GM19099 (cell line): ENCODE data around the gene VWA5A.

ENCODE experiments used
- POLR2A ChIP-seq: IDR thresholded peaks from 3 replicates; pipeline ENCODE4 v1.6.1; 2011; ENCODE audit warnings: low read depth; ENCODE audit not compliant: insufficient read length; ENCODE audit errors: extremely low read depth

VWA5A gene

GRCh38 chr11:124114942-124115781, at the start of gene VWA5A:
Gene VWA5A, plus strand, starts transcription at chr11:124115450. Its CDS starts 2,062 bp downstream, at chr11:124117512.
- peak; percentile 37 for TF ChIP-seq POLR2A

- no peak for TF ChIP-seq POLR2A
Observed at GRCh38 chr11:124068601-124069110, 46.6 kb upstream of the VWA5A start.

GRCh38 chr11:124069429-124070401, 45.5 kb upstream of the VWA5A start:
- no peak for TF ChIP-seq POLR2A

- no peak for TF ChIP-seq POLR2A
Observed at GRCh38 chr11:124070915-124071622, 44.2 kb upstream of the VWA5A start.

GRCh38 chr11:124071623-124071948, 43.7 kb upstream of the VWA5A start:
- no peak for TF ChIP-seq POLR2A

GRCh38 chr11:124072147-124072546, 43.1 kb upstream of the VWA5A start:
- no peak for TF ChIP-seq POLR2A

GRCh38 chr11:124074554-124074953, 40.7 kb upstream of the VWA5A start:
- TF ChIP-seq POLR2A = no peak

- TF ChIP-seq POLR2A = no peak
Observed at GRCh38 chr11:124075492-124075840, 39.8 kb upstream of the VWA5A start.

- no peak for TF ChIP-seq POLR2A
Observed at GRCh38 chr11:124075841-124076651, 39.2 kb upstream of the VWA5A start.

GRCh38 chr11:124077266-124077665, 38.0 kb upstream of the VWA5A start:
- no peak for TF ChIP-seq POLR2A

- no peak for TF ChIP-seq POLR2A
Observed at GRCh38 chr11:124078591-124078990, 36.7 kb upstream of the VWA5A start.

- TF ChIP-seq POLR2A = no peak
Observed at GRCh38 chr11:124079631-124080326, 35.5 kb upstream of the VWA5A start.

GRCh38 chr11:124080327-124081001, 34.8 kb upstream of the VWA5A start:
- TF ChIP-seq POLR2A = no peak
